Upper lobe of left lung (tissue), 6 donors: ENCODE data around the gene KRTAP13-1. TPM values are rescaled to one million over a fixed set of nuclear protein-coding genes. Genes with fewer than 3 reads are reported as not detected.

Source experiments
- ATAC-seq, 2 donors: fragments of 200-7000 bp; cut with Tn5 transposase; one replicate each; pipeline ENCODE4 v1.9.1; 2022; ENCODE audit warnings: mild to moderate bottlenecking in 2 of 2, moderate library complexity in 2 of 2; ENCODE audit not compliant: low FRiP score in 2 of 2
- DNase-seq, 2 donors: peaks; one replicate each; pipeline ENCODE4 v3.0.0-alpha.2; 2019 to 2020
- H3K27ac ChIP-seq, 4 donors: fragments of 200-600 bp; sonication (generic); one replicate each; pipeline ENCODE4 v1.5.1; 2016 to 2019
- H3K27me3 ChIP-seq, 4 donors: fragments of 200-600 bp; sonication (generic); one replicate each; pipeline ENCODE4 v1.5.1; 2017 to 2019
- H3K36me3 ChIP-seq, 4 donors: fragments of 200-600 bp; sonication (generic); one replicate each; pipeline ENCODE4 v1.5.1; 2016 to 2019
- H3K4me1 ChIP-seq, 4 donors: fragments of 200-600 bp; sonication (generic); one replicate each; pipeline ENCODE4 v1.5.1; 2018 to 2019
- H3K4me3 ChIP-seq, 4 donors: fragments of 200-600 bp; sonication (generic); one replicate each; pipeline ENCODE4 v1.5.1; 2017 to 2019; ENCODE audit warnings: mild to moderate bottlenecking in 2 of 4, moderate library complexity in 1 of 4
- H3K9me3 ChIP-seq, 4 donors: fragments of 200-600 bp; sonication (generic); one replicate each; pipeline ENCODE4 v1.5.1; 2018 to 2019
- EP300 ChIP-seq, 4 donors: sonication (generic); formaldehyde crosslinking; IDR thresholded peaks; one replicate each; pipeline ENCODE4 v1.5.1; 2017; ENCODE audit warnings: antibody characterized with exemption in 4 of 4, control low read depth in 2 of 4
- POLR2A ChIP-seq, 4 donors: fragments of 450-650 bp; IDR thresholded peaks; one replicate each; pipeline ENCODE4 v1.5.1; 2016 to 2017; ENCODE audit warnings: antibody characterized with exemption in 4 of 4, mild to moderate bottlenecking in 2 of 4
- POLR2AphosphoS5 ChIP-seq, 2 donors: sonication (generic); formaldehyde crosslinking; IDR thresholded peaks; one replicate each; pipeline ENCODE4 v1.5.1; 2017; ENCODE audit warnings: antibody characterized with exemption in 2 of 2
- WGBS, 2 donors: methylation state at CpG; one replicate each; pipeline ENCODE4 v1.1.5; 2017 to 2018; 5-methylcytosine and 5-hydroxymethylcytosine counted together
- total RNA-seq, 6 donors: library from RNA; depleted of rRNA in 4 of 6; stranded (reverse); fragments of >200 nt in 4 of 6; gene quantifications; one replicate each; pipeline versions ENCODE4 v1.1.0 to v1.2.1, GENCODE V29; 2016 to 2021
- TF ChIP-seq, protein P1 (sequence below), 6 experiments: fragments of 450-650 bp in 4 of 6; fragments of 200-600 bp in 2 of 6; sonication (generic) in 2 of 6; IDR thresholded peaks; one replicate each; pipeline ENCODE4 v1.5.1; 2016 to 2019; ENCODE audit warnings: antibody characterized with exemption in 6 of 6
- donor health status: DM: no; HTN: no; CAD: no; lungs with moderate emphysema.
- donor health status: DM: no; HTN: yes; CAD: no; lungs with severe emphysema.

Gene KRTAP13-1, protein sequence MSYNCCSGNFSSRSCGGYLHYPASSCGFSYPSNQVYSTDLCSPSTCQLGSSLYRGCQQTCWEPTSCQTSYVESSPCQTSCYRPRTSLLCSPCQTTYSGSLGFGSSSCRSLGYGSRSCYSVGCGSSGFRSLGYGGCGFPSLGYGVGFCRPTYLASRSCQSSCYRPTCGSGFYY
- not detected for total RNA-seq

DNA sequence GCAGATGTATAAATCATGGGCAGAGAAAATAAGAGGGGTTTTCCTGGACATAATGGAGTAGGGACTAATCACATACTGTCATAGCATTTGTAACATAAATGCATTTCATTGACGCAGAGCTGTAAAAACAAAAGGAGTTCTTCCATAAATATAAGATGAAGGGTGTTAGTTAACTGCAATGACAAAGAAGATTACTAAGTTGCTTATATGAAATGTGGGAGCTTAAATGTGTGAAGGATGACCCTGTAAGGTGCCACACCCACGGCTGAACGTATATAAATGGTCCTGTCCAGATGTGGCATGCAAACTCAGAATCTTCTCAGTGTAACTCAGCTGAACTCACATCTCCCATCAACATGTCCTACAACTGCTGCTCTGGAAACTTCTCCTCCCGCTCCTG lies at the start of gene KRTAP13-1:
TSS of gene KRTAP13-1 (plus strand) at position 301 of the 400 bp plus-strand sequence. CDS start at position 357, 56 bp downstream.
- DNase-seq (no peak), ATAC-seq (no peak)
- no peak for TF ChIP-seq POLR2AphosphoS5 (IDR thresholded peaks at IDR 0.05)
- TF ChIP-seq EP300 (IDR thresholded peaks at IDR 0.05): no peak
- H3K27me3 ChIP-seq: no peaks in the 10 kb centered on the region
- no peaks in the 10 kb centered on the region for H3K36me3 ChIP-seq
- H3K4me3 ChIP-seq: no peak within 1 kb of the TSS
- no peaks in the 10 kb centered on the region for H3K4me1 ChIP-seq
- H3K27ac ChIP-seq: no peak within 1 kb of the TSS
- 77 to 85% methylated on average over 4 of the region's 4 CpGs for WGBS, 2 donors
- H3K9me3 ChIP-seq: no peaks in the 10 kb centered on the region

DNA sequence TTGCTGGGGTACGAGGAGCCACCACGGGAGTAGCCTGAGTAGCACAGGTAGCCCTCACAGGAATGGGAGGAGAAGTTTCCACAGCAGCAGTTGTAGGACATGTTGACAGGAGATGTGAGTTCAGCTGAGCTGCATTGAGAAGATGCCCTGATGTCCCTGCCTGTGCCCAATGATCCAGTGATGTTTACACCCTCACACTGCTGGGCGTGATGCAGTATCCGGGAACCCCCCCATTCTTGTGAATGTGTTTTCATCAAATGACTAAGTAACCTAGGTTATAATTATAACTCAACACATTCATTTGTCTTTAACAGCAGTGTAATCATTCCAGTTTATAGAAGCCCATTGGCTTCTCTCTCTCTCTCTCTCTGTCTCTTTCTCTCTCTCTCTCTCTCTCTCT lies 47.3 kb upstream of the KRTAP13-1 start, which contains the start of gene KRTAP23-1:
TSS of gene KRTAP23-1 (minus strand) at position 101 of the 400 bp plus-strand sequence. CDS start at position 101, 0 bp downstream.
- no peak for ATAC-seq
- TF ChIP-seq POLR2AphosphoS5 (IDR thresholded peaks at IDR 0.05) (no peak), POLR2A (IDR thresholded peaks at IDR 0.05) (no peak), EP300 (IDR thresholded peaks at IDR 0.05) (no peak)
- TF ChIP-seq, protein P1, sequence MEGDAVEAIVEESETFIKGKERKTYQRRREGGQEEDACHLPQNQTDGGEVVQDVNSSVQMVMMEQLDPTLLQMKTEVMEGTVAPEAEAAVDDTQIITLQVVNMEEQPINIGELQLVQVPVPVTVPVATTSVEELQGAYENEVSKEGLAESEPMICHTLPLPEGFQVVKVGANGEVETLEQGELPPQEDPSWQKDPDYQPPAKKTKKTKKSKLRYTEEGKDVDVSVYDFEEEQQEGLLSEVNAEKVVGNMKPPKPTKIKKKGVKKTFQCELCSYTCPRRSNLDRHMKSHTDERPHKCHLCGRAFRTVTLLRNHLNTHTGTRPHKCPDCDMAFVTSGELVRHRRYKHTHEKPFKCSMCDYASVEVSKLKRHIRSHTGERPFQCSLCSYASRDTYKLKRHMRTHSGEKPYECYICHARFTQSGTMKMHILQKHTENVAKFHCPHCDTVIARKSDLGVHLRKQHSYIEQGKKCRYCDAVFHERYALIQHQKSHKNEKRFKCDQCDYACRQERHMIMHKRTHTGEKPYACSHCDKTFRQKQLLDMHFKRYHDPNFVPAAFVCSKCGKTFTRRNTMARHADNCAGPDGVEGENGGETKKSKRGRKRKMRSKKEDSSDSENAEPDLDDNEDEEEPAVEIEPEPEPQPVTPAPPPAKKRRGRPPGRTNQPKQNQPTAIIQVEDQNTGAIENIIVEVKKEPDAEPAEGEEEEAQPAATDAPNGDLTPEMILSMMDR (IDR thresholded peaks at IDR 0.05): no peak

DNA sequence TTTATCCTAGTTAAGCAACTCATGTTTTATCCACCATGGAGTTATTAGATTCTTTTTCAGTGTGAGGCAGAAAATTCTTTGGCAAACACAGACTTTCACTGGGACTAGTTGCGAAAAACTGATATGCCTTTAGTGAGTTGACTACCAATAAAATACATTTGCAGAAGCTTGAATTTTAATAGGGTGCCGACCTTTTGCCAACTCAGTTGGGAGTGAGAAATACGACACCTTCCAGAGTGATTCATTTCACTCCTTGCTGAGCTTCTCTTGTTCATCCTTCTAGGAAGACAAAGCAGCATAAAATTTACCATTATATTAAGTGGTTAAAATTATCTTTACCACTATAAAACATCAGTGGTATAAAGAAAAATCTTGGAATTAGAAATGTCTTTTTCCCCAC lies 46.3 kb upstream of the KRTAP13-1 start:
- Histone ChIP-seq H3K4me1 (no peaks in the 10 kb centered on the region), H3K9me3 (no peaks in the 10 kb centered on the region), H3K4me3 (no peak overlapping the region), H3K36me3 (no peaks in the 10 kb centered on the region), H3K27ac (no peak overlapping the region), H3K27me3 (no peaks in the 10 kb centered on the region)
- TF ChIP-seq, protein P1 (IDR thresholded peaks at IDR 0.05): no peak
- TF ChIP-seq POLR2AphosphoS5 (IDR thresholded peaks at IDR 0.05) (no peak), POLR2A (IDR thresholded peaks at IDR 0.05) (no peak), EP300 (IDR thresholded peaks at IDR 0.05) (no peak)
- no peak for DNase-seq
- WGBS, 2 donors: 56 to 60% methylated on average over 3 of the region's 3 CpGs
- ATAC-seq: no peak

More for the DNA sequence above, 47.3 kb upstream of the KRTAP13-1 start, which contains the start of gene KRTAP23-1:
- no peaks in the 10 kb centered on the region for H3K27me3 ChIP-seq
- H3K4me1 ChIP-seq: no peaks in the 10 kb centered on the region
- no peak for DNase-seq
- WGBS, 2 donors: 79 to 90% methylated on average over 4 of the region's 4 CpGs
- H3K4me3 ChIP-seq: no peak within 1 kb of the TSS
- H3K36me3 ChIP-seq: no peaks in the 10 kb centered on the region
- H3K27ac ChIP-seq: no peak within 1 kb of the TSS
- H3K9me3 ChIP-seq: no peaks in the 10 kb centered on the region

DNA sequence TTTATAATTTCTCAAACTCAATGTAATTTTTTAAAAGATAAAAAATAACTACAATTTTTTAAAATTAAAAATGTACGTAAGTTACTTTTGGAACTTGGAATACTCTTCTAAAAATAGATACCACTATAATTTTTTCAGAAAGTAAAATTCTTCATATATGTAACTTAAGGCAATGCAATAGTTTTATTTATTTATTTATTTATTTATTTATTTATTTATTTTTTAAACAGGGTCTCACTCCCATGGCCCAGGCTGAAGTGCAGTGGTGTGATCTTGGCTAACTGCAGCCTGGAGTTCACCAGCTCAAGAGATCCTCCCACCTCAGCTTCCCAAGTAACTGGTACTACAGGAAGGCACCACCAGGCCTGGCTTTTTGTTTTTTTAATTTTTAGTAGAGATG lies 44.3 kb upstream of the KRTAP13-1 start:
- 90 to 93% methylated on average over 1 of the region's 1 CpG for WGBS, 2 donors
- no peaks in the 10 kb centered on the region for H3K27me3 ChIP-seq
- TF ChIP-seq, protein P1 (IDR thresholded peaks at IDR 0.05): no peak
- TF ChIP-seq POLR2AphosphoS5 (IDR thresholded peaks at IDR 0.05) (no peak), EP300 (IDR thresholded peaks at IDR 0.05) (no peak), POLR2A (IDR thresholded peaks at IDR 0.05) (no peak)

DNA sequence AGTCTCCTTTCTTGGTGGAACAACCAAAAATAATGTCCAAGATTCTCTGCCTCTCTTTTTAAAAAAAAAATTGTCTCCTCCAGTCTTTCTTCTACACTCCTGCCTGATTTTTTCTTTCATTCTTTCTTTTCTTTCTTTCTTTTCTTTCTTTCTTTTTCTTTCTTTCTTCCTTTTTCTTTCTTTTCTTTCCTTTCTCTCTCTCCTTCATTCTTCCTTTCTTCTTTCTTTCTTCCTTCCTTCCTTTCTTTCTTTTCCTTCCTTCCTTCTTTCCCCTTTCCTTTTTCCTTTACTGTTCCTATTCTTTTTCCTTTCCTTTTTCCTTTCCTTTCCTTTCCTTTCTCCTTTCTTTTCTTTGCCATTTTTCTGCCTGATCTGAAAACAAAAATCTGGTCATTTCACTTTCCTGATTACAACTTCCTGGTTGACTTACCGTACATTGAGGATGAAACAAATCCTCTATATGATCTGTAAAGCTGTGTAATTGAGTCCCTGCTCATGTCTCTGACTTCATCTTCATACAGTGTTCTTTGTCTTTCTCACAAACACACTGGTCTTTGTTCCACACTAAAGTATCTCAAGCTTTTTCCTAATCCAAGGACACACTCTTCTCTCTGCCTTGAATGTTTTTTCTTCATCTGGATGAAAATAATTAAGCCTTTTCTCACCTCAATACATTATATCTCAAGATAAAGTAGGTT lies 41.4 kb upstream of the KRTAP13-1 start:
- H3K27ac ChIP-seq: no peak overlapping the region
- WGBS, 2 donors: 65 to 74% methylated on average over 1 of the region's 1 CpG
- no peaks in the 10 kb centered on the region for H3K36me3 ChIP-seq

More for the DNA sequence above, 44.3 kb upstream of the KRTAP13-1 start:
- no peak for DNase-seq
- no peaks in the 10 kb centered on the region for H3K36me3 ChIP-seq
- no peaks in the 10 kb centered on the region for H3K9me3 ChIP-seq
- no peak overlapping the region for H3K4me3 ChIP-seq
- ATAC-seq: no peak
- no peaks in the 10 kb centered on the region for H3K4me1 ChIP-seq
- no peak overlapping the region for H3K27ac ChIP-seq

More for the DNA sequence above, 41.4 kb upstream of the KRTAP13-1 start:
- H3K9me3 ChIP-seq: no peaks in the 10 kb centered on the region
- H3K27me3 ChIP-seq: no peaks in the 10 kb centered on the region
- H3K4me3 ChIP-seq: no peak overlapping the region
- DNase-seq: no peak
- no peaks in the 10 kb centered on the region for H3K4me1 ChIP-seq
- ATAC-seq: no peak
- no peak for TF ChIP-seq POLR2A (IDR thresholded peaks at IDR 0.05)
- TF ChIP-seq EP300 (IDR thresholded peaks at IDR 0.05): no peak
- TF ChIP-seq, protein P1 (IDR thresholded peaks at IDR 0.05): no peak
